ENCODE measurements around the gene RGS3. TPM values are rescaled to one million over a fixed set of nuclear protein-coding genes. Genes with fewer than 3 reads are reported as not detected.

The RGS3 gene
- total RNA-seq, 1 donor from 2014 or later: 158 TPM

DNA sequence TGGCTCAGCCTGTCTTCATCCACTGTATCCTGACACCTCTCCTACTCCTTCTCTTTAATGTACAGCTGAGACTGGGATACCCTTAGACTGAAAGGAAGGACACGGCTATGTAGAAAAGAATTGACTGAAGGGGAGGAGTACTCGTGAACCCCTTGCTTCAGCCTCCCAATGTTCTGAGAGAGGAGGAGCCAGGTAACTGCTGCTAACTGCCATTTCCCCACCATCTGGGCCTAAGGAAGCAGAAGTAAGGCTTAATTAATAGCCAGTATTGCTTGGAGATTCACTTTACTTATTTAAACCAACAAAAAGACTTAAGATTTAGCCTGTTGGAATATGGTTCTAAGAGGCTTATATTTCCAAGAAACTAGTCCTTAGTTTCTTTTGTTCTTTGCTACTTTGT is 18.8 kb upstream of the RGS3 start:
- TF ChIP-seq, protein P1, sequence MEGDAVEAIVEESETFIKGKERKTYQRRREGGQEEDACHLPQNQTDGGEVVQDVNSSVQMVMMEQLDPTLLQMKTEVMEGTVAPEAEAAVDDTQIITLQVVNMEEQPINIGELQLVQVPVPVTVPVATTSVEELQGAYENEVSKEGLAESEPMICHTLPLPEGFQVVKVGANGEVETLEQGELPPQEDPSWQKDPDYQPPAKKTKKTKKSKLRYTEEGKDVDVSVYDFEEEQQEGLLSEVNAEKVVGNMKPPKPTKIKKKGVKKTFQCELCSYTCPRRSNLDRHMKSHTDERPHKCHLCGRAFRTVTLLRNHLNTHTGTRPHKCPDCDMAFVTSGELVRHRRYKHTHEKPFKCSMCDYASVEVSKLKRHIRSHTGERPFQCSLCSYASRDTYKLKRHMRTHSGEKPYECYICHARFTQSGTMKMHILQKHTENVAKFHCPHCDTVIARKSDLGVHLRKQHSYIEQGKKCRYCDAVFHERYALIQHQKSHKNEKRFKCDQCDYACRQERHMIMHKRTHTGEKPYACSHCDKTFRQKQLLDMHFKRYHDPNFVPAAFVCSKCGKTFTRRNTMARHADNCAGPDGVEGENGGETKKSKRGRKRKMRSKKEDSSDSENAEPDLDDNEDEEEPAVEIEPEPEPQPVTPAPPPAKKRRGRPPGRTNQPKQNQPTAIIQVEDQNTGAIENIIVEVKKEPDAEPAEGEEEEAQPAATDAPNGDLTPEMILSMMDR (IDR thresholded peaks at IDR 0.05; ENCODE audit: insufficient read depth, low read length, poor library complexity, severe bottlenecking): no peak
- Histone ChIP-seq H3K36me3 (ENCODE audit: control insufficient read depth, insufficient read depth, low read length) (no peaks in the 10 kb centered on the region), H3K4me3 (ENCODE audit: low read depth, low read length) (no peak overlapping the region), H3K27me3 (ENCODE audit: control insufficient read depth, insufficient read depth, low read length) (no peaks in the 10 kb centered on the region)
- no peak for DNase-seq (ENCODE audit: low read depth)

DNA sequence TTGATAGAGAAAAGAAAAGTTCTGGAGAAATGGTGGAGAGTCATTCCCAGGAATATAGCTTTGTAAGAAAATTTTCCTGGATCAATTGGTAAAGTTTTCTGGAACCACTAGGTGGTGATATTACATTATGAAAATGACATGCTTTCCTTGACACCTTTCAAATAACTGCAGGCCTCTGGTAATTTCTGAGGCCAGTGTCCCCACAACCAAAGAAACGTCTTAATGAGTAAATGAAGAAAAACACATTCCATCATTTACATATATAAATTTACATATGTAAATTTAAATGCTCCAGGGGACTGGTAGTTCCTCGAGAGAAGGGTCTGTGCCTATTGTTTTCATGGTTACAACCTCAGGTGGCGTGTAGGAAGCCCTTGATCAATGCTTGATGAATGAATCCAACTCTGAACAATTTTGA is 17.2 kb upstream of the RGS3 start:
- Histone ChIP-seq H3K36me3 (ENCODE audit: control insufficient read depth, insufficient read depth, low read length) (no peaks in the 10 kb centered on the region), H3K27me3 (ENCODE audit: control insufficient read depth, insufficient read depth, low read length) (no peaks in the 10 kb centered on the region), H3K4me3 (ENCODE audit: low read depth, low read length) (no peak overlapping the region)
- TF ChIP-seq, protein P1 (IDR thresholded peaks at IDR 0.05; ENCODE audit: insufficient read depth, low read length, poor library complexity, severe bottlenecking): peak; percentile 23
- DNase-seq (ENCODE audit: low read depth): no peak

DNA sequence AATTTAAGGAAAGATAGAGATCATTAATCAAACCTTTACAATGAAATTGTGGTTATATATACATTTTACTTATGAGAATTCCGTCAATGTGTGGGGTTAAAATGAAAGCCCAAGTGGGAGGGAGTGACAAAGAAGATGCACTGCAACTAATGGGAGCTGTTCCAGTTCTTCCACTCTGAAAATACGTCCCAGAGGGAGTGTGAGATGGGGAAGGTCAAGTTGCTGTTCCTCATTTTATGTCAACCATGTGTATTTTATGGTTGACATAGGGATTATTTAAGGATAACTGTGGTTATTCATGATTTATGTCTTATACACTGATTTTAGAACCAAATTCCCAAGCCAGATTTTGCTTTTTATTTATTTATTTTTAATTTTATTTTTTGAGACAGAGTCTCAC is 14.2 kb upstream of the RGS3 start:
- Histone ChIP-seq H3K36me3 (ENCODE audit: control insufficient read depth, insufficient read depth, low read length) (no peaks in the 10 kb centered on the region), H3K27me3 (ENCODE audit: control insufficient read depth, insufficient read depth, low read length) (no peaks in the 10 kb centered on the region), H3K4me3 (ENCODE audit: low read depth, low read length) (no peak overlapping the region)
- TF ChIP-seq, protein P1 (IDR thresholded peaks at IDR 0.05; ENCODE audit: insufficient read depth, low read length, poor library complexity, severe bottlenecking): no peak
- no peak for DNase-seq (ENCODE audit: low read depth)

DNA sequence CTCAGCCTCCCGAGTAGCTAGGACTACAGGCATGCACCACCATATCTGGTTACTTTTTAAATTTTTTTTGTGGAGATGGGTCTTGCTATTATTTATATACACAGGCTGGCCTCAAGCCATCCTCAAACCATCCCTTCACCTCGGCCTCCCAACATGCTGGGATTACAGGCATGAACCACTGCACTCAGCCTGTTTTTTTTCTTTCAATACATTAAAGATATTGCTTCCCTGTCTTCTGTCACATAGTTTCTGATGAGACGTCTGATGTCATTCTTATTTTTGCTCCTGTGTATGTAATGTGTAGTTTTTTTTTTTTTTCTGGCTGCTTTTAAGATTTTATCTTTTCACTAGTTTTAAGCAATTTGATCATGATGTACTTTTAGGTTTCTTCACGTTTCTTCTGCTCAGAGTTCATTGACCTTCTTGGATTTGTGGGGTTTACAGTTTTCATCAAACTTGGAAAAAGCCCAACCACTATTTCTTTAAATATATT is 11.4 kb upstream of the RGS3 start:
- no peaks in the 10 kb centered on the region for H3K36me3 ChIP-seq (ENCODE audit: control insufficient read depth, insufficient read depth, low read length)
- TF ChIP-seq, protein P1 (IDR thresholded peaks at IDR 0.05; ENCODE audit: insufficient read depth, low read length, poor library complexity, severe bottlenecking): no peak
- no peak overlapping the region for H3K4me3 ChIP-seq (ENCODE audit: low read depth, low read length)
- H3K27me3 ChIP-seq (ENCODE audit: control insufficient read depth, insufficient read depth, low read length): no peaks in the 10 kb centered on the region
- no peak for DNase-seq (ENCODE audit: low read depth)

DNA sequence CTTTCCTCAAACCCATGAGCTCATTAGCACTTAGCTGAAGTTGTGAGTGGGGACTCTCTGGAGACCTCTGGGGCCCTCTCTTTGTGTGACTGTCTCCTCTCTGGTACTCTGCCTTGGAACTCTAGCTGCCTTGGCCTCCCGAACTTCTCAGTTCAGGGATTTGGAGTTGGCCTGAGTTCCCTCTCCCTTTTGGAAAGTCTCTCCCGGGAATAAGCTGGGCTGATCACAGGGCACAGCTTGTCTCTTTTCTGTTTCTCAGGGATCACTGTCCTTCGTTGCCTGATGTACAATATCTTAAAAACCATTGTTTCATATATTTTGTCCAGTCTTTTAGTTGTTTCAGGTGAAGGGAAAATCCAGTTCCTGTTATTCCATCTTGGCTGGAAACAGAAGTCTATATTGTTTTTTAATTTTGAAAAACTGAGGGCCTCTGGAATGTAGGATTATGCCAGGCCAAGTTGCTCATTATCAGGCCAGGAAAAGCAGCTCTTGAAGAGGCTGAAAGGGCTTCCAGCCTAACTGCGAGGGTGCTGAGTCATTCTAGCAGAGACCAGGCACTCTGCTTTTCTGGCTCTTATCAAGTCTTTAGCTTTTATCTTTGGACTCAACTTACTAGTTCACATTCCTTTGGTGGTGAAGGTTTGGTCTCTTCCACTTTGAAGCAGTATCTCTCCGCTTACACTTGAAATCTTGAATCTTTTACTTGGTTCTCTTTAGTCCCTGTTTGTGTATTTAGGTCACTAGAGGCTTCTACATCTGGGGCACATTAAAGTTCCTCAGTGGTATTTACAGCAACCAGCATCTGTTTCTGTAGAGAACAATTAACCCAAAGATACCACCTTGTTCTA is 8.4 kb upstream of the RGS3 start:
- no peaks in the 10 kb centered on the region for H3K36me3 ChIP-seq (ENCODE audit: control insufficient read depth, insufficient read depth, low read length)
- DNase-seq (ENCODE audit: low read depth): peak; percentile 50
- no peaks in the 10 kb centered on the region for H3K27me3 ChIP-seq (ENCODE audit: control insufficient read depth, insufficient read depth, low read length)
- TF ChIP-seq, protein P1 (IDR thresholded peaks at IDR 0.05; ENCODE audit: insufficient read depth, low read length, poor library complexity, severe bottlenecking): no peak
- no peak overlapping the region for H3K4me3 ChIP-seq (ENCODE audit: low read depth, low read length)

All from kidney epithelial cell (primary cell).